ENCODE measurements around the gene ZBTB2.
"Not testable (repeated sequence)": the region's sequence is repeated elsewhere in the genome, so short reads cannot be mapped to it uniquely, and the experiment has no call there.

The ZBTB2 gene

GRCh38 chr6:151402228-151402627 is 10.9 kb upstream of the ZBTB2 start:
- no peak for DNase-seq (ENCODE audit: low read depth)

- DNase-seq (ENCODE audit: low read depth), result no peak
Measured at GRCh38 chr6:151400473-151400872, 9.1 kb upstream of the ZBTB2 start.

GRCh38 chr6:151399679-151400078 is 8.3 kb upstream of the ZBTB2 start:
- no peak for DNase-seq (ENCODE audit: low read depth)

- DNase-seq (ENCODE audit: low read depth), result no peak
Measured at GRCh38 chr6:151393410-151393809, 2.1 kb upstream of the ZBTB2 start.

GRCh38 chr6:151392427-151392826 is 1.1 kb upstream of the ZBTB2 start:
- DNase-seq (ENCODE audit: low read depth), result no peak

- DNase-seq (ENCODE audit: low read depth), result peak; percentile 73
Measured at GRCh38 chr6:151390851-151391470, 398 bp downstream of the ZBTB2 start.

- peak; percentile 98 for DNase-seq (ENCODE audit: low read depth)
Measured at GRCh38 chr6:151390276-151390850, 996 bp downstream of the ZBTB2 start.

GRCh38 chr6:151389618-151390275 is 1.6 kb downstream of the ZBTB2 start:
- no peak for DNase-seq (ENCODE audit: low read depth)

- no peak for DNase-seq (ENCODE audit: low read depth)
Measured at GRCh38 chr6:151388997-151389617, 2.3 kb downstream of the ZBTB2 start.

- DNase-seq (ENCODE audit: low read depth), result no peak
Measured at GRCh38 chr6:151388236-151388635, 3.1 kb downstream of the ZBTB2 start.

GRCh38 chr6:151387175-151387970 is 4.0 kb downstream of the ZBTB2 start:
- no peak for DNase-seq (ENCODE audit: low read depth)

GRCh38 chr6:151385177-151385576 is 6.2 kb downstream of the ZBTB2 start:
- no peak for DNase-seq (ENCODE audit: low read depth)

- DNase-seq (ENCODE audit: low read depth), result no peak
Measured at GRCh38 chr6:151384151-151384550, 7.2 kb downstream of the ZBTB2 start.

GRCh38 chr6:151382631-151383030 is 8.7 kb downstream of the ZBTB2 start:
- not testable (repeated sequence) for DNase-seq (ENCODE audit: low read depth)

GRCh38 chr6:151381722-151382121 is 9.6 kb downstream of the ZBTB2 start:
- DNase-seq (ENCODE audit: low read depth), result no peak

GRCh38 chr6:151380848-151381205 is 10.5 kb downstream of the ZBTB2 start:
- no peak for DNase-seq (ENCODE audit: low read depth)

- DNase-seq (ENCODE audit: low read depth), result no peak
Measured at GRCh38 chr6:151379933-151380847, 11.2 kb downstream of the ZBTB2 start.

GRCh38 chr6:151377095-151377494 is 14.3 kb downstream of the ZBTB2 start:
- no peak for DNase-seq (ENCODE audit: low read depth)

- DNase-seq (ENCODE audit: low read depth), result no peak
Measured at GRCh38 chr6:151376440-151376839, 14.9 kb downstream of the ZBTB2 start.

GRCh38 chr6:151375833-151376232 is 15.5 kb downstream of the ZBTB2 start:
- DNase-seq (ENCODE audit: low read depth), result no peak

GRCh38 chr6:151374036-151374683 is 17.2 kb downstream of the ZBTB2 start:
- no peak for DNase-seq (ENCODE audit: low read depth)
